ENCODE measurements around the gene SZT2.

SZT2 gene

DNA sequence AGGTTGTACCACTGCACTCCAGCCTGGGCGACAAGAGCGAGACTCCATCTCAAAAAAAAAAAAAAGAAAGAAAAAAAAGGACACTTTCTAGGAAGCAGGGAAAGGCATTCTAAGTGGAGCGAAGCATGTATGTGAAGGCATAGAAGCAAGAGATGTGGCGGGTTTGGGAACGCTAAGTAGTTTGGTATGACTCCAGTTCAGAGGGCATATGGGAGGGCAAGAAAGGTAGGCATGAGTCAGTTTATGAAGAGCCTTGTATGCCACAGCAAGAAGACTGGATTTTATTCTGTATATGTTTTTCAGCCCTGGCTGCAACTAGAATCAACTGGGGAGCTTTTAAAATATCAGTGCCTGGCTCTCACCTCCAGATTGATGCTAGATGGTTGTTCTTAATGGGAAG lies 17.5 kb upstream of the SZT2 start (continued):
- TF ChIP-seq, protein P1, sequence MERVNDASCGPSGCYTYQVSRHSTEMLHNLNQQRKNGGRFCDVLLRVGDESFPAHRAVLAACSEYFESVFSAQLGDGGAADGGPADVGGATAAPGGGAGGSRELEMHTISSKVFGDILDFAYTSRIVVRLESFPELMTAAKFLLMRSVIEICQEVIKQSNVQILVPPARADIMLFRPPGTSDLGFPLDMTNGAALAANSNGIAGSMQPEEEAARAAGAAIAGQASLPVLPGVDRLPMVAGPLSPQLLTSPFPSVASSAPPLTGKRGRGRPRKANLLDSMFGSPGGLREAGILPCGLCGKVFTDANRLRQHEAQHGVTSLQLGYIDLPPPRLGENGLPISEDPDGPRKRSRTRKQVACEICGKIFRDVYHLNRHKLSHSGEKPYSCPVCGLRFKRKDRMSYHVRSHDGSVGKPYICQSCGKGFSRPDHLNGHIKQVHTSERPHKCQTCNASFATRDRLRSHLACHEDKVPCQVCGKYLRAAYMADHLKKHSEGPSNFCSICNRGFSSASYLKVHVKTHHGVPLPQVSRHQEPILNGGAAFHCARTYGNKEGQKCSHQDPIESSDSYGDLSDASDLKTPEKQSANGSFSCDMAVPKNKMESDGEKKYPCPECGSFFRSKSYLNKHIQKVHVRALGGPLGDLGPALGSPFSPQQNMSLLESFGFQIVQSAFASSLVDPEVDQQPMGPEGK (CRISPR knock-in tag; IDR thresholded peaks at IDR 0.05; ENCODE audit: borderline replicate concordance) = no peak

GRCh38 chr1:43373066-43373940 lies 16.4 kb upstream of the SZT2 start:
- TF ChIP-seq ESRRG (CRISPR knock-in tag; IDR thresholded peaks at IDR 0.05) (no peak), ZFP30 (CRISPR knock-in tag; IDR thresholded peaks at IDR 0.05) (no peak), TCF4 (CRISPR knock-in tag; IDR thresholded peaks at IDR 0.05; ENCODE audit: borderline replicate concordance) (no peak), POU6F1 (CRISPR knock-in tag; IDR thresholded peaks at IDR 0.05; ENCODE audit: borderline replicate concordance, low read depth) (no peak), ZC3H10 (CRISPR knock-in tag; IDR thresholded peaks at IDR 0.05) (no peak), PPARA (CRISPR knock-in tag; IDR thresholded peaks at IDR 0.05; ENCODE audit: borderline replicate concordance) (no peak), TOX (CRISPR knock-in tag; IDR thresholded peaks at IDR 0.05; ENCODE audit: borderline replicate concordance) (no peak), RARB (CRISPR knock-in tag; IDR thresholded peaks at IDR 0.05) (no peak), BACH2 (CRISPR knock-in tag; IDR thresholded peaks at IDR 0.05; ENCODE audit: borderline replicate concordance) (no peak), CSDC2 (CRISPR knock-in tag; IDR thresholded peaks at IDR 0.05) (no peak), ZFP3 (CRISPR knock-in tag; IDR thresholded peaks at IDR 0.05) (no peak)
- TF ChIP-seq, protein P1 (CRISPR knock-in tag; IDR thresholded peaks at IDR 0.05; ENCODE audit: borderline replicate concordance) = no peak
- TF ChIP-seq, protein P2, sequence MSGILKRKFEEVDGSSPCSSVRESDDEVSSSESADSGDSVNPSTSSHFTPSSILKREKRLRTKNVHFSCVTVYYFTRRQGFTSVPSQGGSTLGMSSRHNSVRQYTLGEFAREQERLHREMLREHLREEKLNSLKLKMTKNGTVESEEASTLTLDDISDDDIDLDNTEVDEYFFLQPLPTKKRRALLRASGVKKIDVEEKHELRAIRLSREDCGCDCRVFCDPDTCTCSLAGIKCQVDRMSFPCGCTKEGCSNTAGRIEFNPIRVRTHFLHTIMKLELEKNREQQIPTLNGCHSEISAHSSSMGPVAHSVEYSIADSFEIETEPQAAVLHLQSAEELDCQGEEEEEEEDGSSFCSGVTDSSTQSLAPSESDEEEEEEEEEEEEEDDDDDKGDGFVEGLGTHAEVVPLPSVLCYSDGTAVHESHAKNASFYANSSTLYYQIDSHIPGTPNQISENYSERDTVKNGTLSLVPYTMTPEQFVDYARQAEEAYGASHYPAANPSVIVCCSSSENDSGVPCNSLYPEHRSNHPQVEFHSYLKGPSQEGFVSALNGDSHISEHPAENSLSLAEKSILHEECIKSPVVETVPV (CRISPR knock-in tag; IDR thresholded peaks at IDR 0.05) = no peak
- ATAC-seq = peak; percentile 35; the same call in 2 of the 3 replicates

- no peak for ATAC-seq
- TF ChIP-seq GLIS3 (CRISPR knock-in tag; IDR thresholded peaks at IDR 0.05) = no peak
- TF ChIP-seq CSDC2 (CRISPR knock-in tag; IDR thresholded peaks at IDR 0.05) = no peak
- TF ChIP-seq BACH2 (CRISPR knock-in tag; IDR thresholded peaks at IDR 0.05; ENCODE audit: borderline replicate concordance) = no peak
- no peak for TF ChIP-seq SNAI2 (CRISPR knock-in tag; IDR thresholded peaks at IDR 0.05)
- no peak for TF ChIP-seq CREB5 (CRISPR knock-in tag; IDR thresholded peaks at IDR 0.05; ENCODE audit: low read depth)
- TF ChIP-seq, protein P1 (CRISPR knock-in tag; IDR thresholded peaks at IDR 0.05; ENCODE audit: borderline replicate concordance) = no peak
- no peak for TF ChIP-seq PPARA (CRISPR knock-in tag; IDR thresholded peaks at IDR 0.05; ENCODE audit: borderline replicate concordance)
- TF ChIP-seq ZNF8 (CRISPR knock-in tag; IDR thresholded peaks at IDR 0.05) = no peak
- no peak for TF ChIP-seq ZFP30 (CRISPR knock-in tag; IDR thresholded peaks at IDR 0.05)
- TF ChIP-seq OSR1 (CRISPR knock-in tag; IDR thresholded peaks at IDR 0.05) = no peak
Observed at GRCh38 chr1:43376723-43377235, 12.9 kb upstream of the SZT2 start.
